SK-N-SH treated with all-trans-retinoic acid at 6 μM for 48 hours (cell line): ENCODE data around the gene TLE4.

Source experiments
- ARNTL ChIP-seq: fragments of 450-650 bp; formaldehyde crosslinking; IDR thresholded peaks from 2 replicates; pipeline ENCODE4 v1.5.0; 2020; ENCODE audit warnings: low read depth, mild to moderate bottlenecking, moderate library complexity, borderline replicate concordance
- CSDC2 ChIP-seq: fragments of 250-450 bp; sonication (Bioruptor Pico); IDR thresholded peaks from 2 replicates; pipeline ENCODE4 v1.5.0; 2020; ENCODE audit warnings: mild to moderate bottlenecking, moderate library complexity
- ESRRG ChIP-seq: fragments of 250-450 bp; sonication (Bioruptor Pico); IDR thresholded peaks from 2 replicates; pipeline ENCODE4 v1.6.1; 2021; ENCODE audit warnings: mild to moderate bottlenecking
- GLIS3 ChIP-seq: fragments of 250-450 bp; sonication (Bioruptor Pico); IDR thresholded peaks from 2 replicates; pipeline ENCODE4 v1.5.0; 2020; ENCODE audit warnings: mild to moderate bottlenecking, moderate library complexity
- OSR1 ChIP-seq: fragments of 250-450 bp; sonication (Bioruptor Pico); IDR thresholded peaks from 2 replicates; pipeline ENCODE4 v1.8.0; 2022; ENCODE audit warnings: moderate library complexity, mild to moderate bottlenecking, inconsistent platforms
- PPARA ChIP-seq: fragments of 250-450 bp; sonication (Bioruptor Pico); IDR thresholded peaks from 2 replicates; pipeline ENCODE4 v1.5.0; 2020; ENCODE audit warnings: mild to moderate bottlenecking, borderline replicate concordance
- ZC3H10 ChIP-seq: fragments of 250-450 bp; sonication (Bioruptor Pico); IDR thresholded peaks from 2 replicates; pipeline ENCODE4 v1.5.1; 2021; ENCODE audit warnings: mild to moderate bottlenecking, moderate library complexity
- ZFP30 ChIP-seq: fragments of 450-650 bp; formaldehyde crosslinking; IDR thresholded peaks from 2 replicates; pipeline ENCODE4 v1.5.0; 2022; ENCODE audit warnings: mild to moderate bottlenecking, moderate library complexity
- ZNF565 ChIP-seq: fragments of 450-650 bp; formaldehyde crosslinking; conservative IDR thresholded peaks from 2 replicates; pipeline ENCODE4 v1.5.0; 2020; ENCODE audit warnings: low read depth, mild to moderate bottlenecking, moderate library complexity
- ZNF70 ChIP-seq: fragments of 450-650 bp; formaldehyde crosslinking; IDR thresholded peaks from 2 replicates; pipeline ENCODE4 v1.5.0; 2020; ENCODE audit warnings: mild to moderate bottlenecking, moderate library complexity
- TF ChIP-seq, protein P1 (sequence below): fragments of 250-450 bp; sonication (Bioruptor Pico); IDR thresholded peaks from 2 replicates; pipeline ENCODE4 v1.8.0; 2020; ENCODE audit warnings: mild to moderate bottlenecking, moderate library complexity, borderline replicate concordance
- TF ChIP-seq, protein P2 (sequence below): fragments of 250-450 bp; sonication (Bioruptor Pico); IDR thresholded peaks from 2 replicates; pipeline ENCODE4 v1.5.1; 2020; ENCODE audit warnings: low read depth, mild to moderate bottlenecking, moderate library complexity
- TF ChIP-seq, protein P3 (sequence below): fragments of 250-450 bp; sonication (Bioruptor Pico); IDR thresholded peaks from 2 replicates; pipeline ENCODE4 v1.5.1; 2021; ENCODE audit warnings: mild to moderate bottlenecking, moderate library complexity
- TF ChIP-seq, protein P4 (sequence below): fragments of 250-450 bp; sonication (Bioruptor Pico); IDR thresholded peaks from 2 replicates; pipeline ENCODE4 v1.5.0; 2020; ENCODE audit warnings: mild to moderate bottlenecking, moderate library complexity

GRCh38 chr9:79688363-79688762 lies 116.6 kb downstream of the TLE4 start:
- TF ChIP-seq ARNTL (CRISPR knock-in tag) (no peak), ZNF565 (CRISPR knock-in tag) (no peak), OSR1 (no peak), PPARA (no peak), ZFP30 (CRISPR knock-in tag) (no peak), ZC3H10 (CRISPR knock-in tag) (no peak), CSDC2 (CRISPR knock-in tag) (no peak), GLIS3 (CRISPR knock-in tag) (no peak), ESRRG (CRISPR knock-in tag) (no peak), ZNF70 (CRISPR knock-in tag) (no peak)
- TF ChIP-seq, protein P1, sequence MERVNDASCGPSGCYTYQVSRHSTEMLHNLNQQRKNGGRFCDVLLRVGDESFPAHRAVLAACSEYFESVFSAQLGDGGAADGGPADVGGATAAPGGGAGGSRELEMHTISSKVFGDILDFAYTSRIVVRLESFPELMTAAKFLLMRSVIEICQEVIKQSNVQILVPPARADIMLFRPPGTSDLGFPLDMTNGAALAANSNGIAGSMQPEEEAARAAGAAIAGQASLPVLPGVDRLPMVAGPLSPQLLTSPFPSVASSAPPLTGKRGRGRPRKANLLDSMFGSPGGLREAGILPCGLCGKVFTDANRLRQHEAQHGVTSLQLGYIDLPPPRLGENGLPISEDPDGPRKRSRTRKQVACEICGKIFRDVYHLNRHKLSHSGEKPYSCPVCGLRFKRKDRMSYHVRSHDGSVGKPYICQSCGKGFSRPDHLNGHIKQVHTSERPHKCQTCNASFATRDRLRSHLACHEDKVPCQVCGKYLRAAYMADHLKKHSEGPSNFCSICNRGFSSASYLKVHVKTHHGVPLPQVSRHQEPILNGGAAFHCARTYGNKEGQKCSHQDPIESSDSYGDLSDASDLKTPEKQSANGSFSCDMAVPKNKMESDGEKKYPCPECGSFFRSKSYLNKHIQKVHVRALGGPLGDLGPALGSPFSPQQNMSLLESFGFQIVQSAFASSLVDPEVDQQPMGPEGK, result no peak
- TF ChIP-seq, protein P2, sequence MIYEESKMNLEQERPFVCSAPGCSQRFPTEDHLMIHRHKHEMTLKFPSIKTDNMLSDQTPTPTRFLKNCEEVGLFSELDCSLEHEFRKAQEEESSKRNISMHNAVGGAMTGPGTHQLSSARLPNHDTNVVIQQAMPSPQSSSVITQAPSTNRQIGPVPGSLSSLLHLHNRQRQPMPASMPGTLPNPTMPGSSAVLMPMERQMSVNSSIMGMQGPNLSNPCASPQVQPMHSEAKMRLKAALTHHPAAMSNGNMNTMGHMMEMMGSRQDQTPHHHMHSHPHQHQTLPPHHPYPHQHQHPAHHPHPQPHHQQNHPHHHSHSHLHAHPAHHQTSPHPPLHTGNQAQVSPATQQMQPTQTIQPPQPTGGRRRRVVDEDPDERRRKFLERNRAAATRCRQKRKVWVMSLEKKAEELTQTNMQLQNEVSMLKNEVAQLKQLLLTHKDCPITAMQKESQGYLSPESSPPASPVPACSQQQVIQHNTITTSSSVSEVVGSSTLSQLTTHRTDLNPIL, result no peak
- TF ChIP-seq, protein P3, sequence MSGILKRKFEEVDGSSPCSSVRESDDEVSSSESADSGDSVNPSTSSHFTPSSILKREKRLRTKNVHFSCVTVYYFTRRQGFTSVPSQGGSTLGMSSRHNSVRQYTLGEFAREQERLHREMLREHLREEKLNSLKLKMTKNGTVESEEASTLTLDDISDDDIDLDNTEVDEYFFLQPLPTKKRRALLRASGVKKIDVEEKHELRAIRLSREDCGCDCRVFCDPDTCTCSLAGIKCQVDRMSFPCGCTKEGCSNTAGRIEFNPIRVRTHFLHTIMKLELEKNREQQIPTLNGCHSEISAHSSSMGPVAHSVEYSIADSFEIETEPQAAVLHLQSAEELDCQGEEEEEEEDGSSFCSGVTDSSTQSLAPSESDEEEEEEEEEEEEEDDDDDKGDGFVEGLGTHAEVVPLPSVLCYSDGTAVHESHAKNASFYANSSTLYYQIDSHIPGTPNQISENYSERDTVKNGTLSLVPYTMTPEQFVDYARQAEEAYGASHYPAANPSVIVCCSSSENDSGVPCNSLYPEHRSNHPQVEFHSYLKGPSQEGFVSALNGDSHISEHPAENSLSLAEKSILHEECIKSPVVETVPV, result no peak
- TF ChIP-seq, protein P4, sequence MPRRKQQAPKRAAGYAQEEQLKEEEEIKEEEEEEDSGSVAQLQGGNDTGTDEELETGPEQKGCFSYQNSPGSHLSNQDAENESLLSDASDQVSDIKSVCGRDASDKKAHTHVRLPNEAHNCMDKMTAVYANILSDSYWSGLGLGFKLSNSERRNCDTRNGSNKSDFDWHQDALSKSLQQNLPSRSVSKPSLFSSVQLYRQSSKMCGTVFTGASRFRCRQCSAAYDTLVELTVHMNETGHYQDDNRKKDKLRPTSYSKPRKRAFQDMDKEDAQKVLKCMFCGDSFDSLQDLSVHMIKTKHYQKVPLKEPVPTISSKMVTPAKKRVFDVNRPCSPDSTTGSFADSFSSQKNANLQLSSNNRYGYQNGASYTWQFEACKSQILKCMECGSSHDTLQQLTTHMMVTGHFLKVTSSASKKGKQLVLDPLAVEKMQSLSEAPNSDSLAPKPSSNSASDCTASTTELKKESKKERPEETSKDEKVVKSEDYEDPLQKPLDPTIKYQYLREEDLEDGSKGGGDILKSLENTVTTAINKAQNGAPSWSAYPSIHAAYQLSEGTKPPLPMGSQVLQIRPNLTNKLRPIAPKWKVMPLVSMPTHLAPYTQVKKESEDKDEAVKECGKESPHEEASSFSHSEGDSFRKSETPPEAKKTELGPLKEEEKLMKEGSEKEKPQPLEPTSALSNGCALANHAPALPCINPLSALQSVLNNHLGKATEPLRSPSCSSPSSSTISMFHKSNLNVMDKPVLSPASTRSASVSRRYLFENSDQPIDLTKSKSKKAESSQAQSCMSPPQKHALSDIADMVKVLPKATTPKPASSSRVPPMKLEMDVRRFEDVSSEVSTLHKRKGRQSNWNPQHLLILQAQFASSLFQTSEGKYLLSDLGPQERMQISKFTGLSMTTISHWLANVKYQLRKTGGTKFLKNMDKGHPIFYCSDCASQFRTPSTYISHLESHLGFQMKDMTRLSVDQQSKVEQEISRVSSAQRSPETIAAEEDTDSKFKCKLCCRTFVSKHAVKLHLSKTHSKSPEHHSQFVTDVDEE (CRISPR knock-in tag), result no peak
